ENCODE data around the gene CDCA4.

The CDCA4 gene

DNA sequence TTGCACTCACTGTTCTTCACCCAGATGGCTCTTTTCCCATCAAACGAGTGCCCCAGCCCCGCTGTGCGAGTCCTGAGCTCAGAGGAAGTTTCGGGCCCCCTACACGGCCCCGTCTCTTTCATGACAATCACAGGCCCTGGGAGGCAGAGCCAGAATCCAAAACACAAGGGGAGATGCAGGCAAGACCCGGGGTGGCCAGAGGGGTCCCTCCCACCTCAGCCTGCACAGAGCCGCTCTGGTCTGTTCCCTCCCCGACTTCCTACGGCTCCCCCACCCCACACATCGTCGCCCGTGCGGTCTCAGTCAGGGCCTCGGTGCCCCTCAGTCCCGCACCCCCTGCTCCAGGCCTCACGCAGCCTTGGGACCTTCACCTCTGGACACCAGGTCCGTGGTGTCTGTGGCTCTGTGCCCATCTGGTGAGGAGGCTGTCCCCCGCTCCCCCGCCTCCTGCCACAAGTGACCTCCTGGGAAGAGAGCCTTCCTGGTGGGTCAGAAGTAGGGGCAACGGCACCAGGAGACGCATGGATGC, 35.5 kb upstream of the CDCA4 start:
- no peak overlapping the region for H3K4me3 ChIP-seq (ENCODE audit: low read depth, low read length)
- TF ChIP-seq, protein P1, sequence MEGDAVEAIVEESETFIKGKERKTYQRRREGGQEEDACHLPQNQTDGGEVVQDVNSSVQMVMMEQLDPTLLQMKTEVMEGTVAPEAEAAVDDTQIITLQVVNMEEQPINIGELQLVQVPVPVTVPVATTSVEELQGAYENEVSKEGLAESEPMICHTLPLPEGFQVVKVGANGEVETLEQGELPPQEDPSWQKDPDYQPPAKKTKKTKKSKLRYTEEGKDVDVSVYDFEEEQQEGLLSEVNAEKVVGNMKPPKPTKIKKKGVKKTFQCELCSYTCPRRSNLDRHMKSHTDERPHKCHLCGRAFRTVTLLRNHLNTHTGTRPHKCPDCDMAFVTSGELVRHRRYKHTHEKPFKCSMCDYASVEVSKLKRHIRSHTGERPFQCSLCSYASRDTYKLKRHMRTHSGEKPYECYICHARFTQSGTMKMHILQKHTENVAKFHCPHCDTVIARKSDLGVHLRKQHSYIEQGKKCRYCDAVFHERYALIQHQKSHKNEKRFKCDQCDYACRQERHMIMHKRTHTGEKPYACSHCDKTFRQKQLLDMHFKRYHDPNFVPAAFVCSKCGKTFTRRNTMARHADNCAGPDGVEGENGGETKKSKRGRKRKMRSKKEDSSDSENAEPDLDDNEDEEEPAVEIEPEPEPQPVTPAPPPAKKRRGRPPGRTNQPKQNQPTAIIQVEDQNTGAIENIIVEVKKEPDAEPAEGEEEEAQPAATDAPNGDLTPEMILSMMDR (IDR thresholded peaks at IDR 0.05; ENCODE audit: low read depth, low read length, missing control alignments), result no peak
- DNase-seq (ENCODE audit: low read depth), result no peak
- in situ Hi-C loops (cut with HindIII; ENCODE audit: low sequenced_read_pairs), result loop anchor here (5.0 to 10.0 kb wide), 3 partner anchors 119 to 232 kb away; no protein-coding TSS in a partner anchor

DNA sequence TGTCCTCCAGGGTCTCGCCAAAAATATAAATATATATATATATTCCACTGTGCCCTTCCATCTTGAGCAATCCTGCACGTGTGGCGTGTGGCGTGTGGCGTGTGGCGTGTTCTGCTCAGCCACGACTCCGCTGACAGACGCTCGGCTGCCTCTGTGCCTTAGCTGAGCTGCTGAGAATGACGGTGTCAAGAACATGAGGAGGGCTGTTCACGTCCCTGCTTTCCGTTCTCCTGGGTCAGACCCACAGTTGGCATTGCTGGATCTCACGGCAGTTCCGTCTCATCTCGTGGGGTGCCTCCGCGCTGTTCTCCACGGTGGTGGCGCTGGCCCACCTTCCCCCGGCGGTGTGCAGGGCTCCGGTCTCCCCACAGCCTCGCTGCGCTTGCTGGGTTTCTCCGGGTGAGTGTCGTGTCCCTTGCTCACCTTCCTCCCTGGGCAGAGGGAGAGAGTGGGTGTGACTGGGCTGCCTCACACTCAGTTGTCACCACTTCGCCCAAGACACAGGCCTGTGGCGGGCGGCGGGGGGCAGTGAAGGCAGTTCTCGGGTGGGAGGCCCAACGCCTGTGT, 34.9 kb upstream of the CDCA4 start:
- H3K4me3 ChIP-seq (ENCODE audit: low read depth, low read length), result no peak overlapping the region
- no peak for DNase-seq (ENCODE audit: low read depth)
- TF ChIP-seq, protein P1 (IDR thresholded peaks at IDR 0.05; ENCODE audit: low read depth, low read length, missing control alignments), result no peak
- in situ Hi-C loops (cut with HindIII; ENCODE audit: low sequenced_read_pairs), result loop anchor here (5.0 to 10.0 kb wide), 3 partner anchors 119 to 231 kb away; no protein-coding TSS in a partner anchor

DNA sequence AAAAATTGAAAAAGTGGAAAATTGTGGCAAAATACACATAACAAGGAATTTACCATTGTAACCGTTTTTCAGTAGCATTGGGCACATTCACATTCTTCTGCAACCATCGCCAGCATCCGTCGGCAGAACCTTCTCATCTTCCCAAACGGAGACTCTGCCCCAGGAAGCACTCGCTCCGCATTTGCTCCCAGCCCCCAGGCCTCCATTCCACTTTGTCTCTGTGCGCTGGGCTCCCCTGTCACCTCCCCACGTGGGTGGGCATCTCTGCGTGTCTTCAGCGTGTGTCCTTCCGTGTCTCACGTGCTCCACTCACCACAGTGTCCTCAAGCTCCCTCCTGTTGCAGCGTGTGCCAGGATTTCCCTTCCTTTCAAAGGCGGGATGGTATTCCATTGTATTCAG, 34.5 kb upstream of the CDCA4 start:
- H3K4me3 ChIP-seq (ENCODE audit: low read depth, low read length), result no peak overlapping the region
- TF ChIP-seq, protein P1 (IDR thresholded peaks at IDR 0.05; ENCODE audit: low read depth, low read length, missing control alignments), result no peak
- in situ Hi-C loops (cut with HindIII; ENCODE audit: low sequenced_read_pairs), result loop anchor here (5.0 to 10.0 kb wide), 3 partner anchors 118 to 231 kb away; no protein-coding TSS in a partner anchor
- DNase-seq (ENCODE audit: low read depth), result no peak

DNA sequence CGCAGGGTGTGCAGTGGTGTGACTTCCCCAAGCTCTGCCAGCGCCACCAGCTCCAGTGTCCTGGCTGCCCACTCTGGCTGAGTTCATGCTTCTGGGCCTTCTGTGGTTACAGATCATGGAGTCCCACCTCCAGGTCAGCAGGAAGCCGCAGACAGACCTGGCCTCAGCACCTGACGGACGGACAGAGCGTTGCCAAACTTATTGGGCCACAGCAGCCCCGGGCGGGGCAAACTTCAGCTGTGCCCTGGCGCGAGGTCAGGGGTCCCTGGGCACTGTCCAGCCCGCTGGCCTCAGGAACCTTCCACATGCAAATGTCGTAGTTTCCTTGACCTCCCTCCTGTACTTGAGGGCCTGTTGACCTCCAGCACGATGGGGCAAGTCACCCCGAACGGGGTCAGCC, 33.1 kb upstream of the CDCA4 start:
- TF ChIP-seq, protein P1 (IDR thresholded peaks at IDR 0.05; ENCODE audit: low read depth, low read length, missing control alignments), result no peak
- H3K4me3 ChIP-seq (ENCODE audit: low read depth, low read length), result no peak overlapping the region
- no peak for DNase-seq (ENCODE audit: low read depth)
- in situ Hi-C loops (cut with HindIII; ENCODE audit: low sequenced_read_pairs), result loop anchor here (10.0 kb wide), 2 partner anchors 169 to 229 kb away; no protein-coding TSS in a partner anchor

GRCh38 chr14:105053421-105053820, 32.5 kb upstream of the CDCA4 start:
- in situ Hi-C loops (cut with HindIII; ENCODE audit: low sequenced_read_pairs), result loop anchor here (10.0 kb wide), 2 partner anchors 169 to 229 kb away; no protein-coding TSS in a partner anchor
- DNase-seq (ENCODE audit: low read depth), result no peak
- TF ChIP-seq, protein P1 (IDR thresholded peaks at IDR 0.05; ENCODE audit: low read depth, low read length, missing control alignments), result no peak
- no peak overlapping the region for H3K4me3 ChIP-seq (ENCODE audit: low read depth, low read length)

DNA sequence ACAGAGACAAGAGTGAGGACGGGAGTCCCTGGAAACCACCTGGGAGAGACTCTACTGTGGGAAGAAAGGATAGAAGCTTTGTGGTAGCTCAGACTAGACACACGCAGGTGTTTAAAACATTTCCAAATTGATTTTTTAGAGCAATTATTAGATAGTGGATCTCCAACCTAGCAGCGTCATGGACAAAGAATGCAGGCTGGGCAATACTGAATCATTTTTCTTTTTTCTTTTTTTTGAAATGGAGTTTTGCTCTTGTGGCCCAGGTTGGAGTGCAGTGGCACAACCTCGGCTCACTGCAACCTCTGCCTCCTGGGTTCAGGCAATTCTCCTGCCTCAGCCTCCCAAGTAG, 31.2 kb upstream of the CDCA4 start:
- TF ChIP-seq, protein P1 (IDR thresholded peaks at IDR 0.05; ENCODE audit: low read depth, low read length, missing control alignments), result no peak
- in situ Hi-C loops (cut with HindIII; ENCODE audit: low sequenced_read_pairs), result loop anchor here (10.0 kb wide), 2 partner anchors 167 to 227 kb away; no protein-coding TSS in a partner anchor
- H3K4me3 ChIP-seq (ENCODE audit: low read depth, low read length), result no peak overlapping the region
- DNase-seq (ENCODE audit: low read depth), result no peak

All from astrocyte of the cerebellum (primary cell).